Esophagus mucosa (tissue), 1 donor: ENCODE measurements around the gene PANK4. TPM values are rescaled to one million over a fixed set of nuclear protein-coding genes. Genes with fewer than 3 reads are reported as not detected.
"Not testable (repeated sequence)": the region's sequence is repeated elsewhere in the genome, so short reads cannot be mapped to it uniquely, and the experiment has no call there.

Source experiments
- ATAC-seq: fragments of 200-7000 bp; cut with Tn5 transposase; one replicate; pipeline ENCODE4 v1.9.1; 2020
- total RNA-seq: library from RNA; stranded (reverse); gene quantifications from one replicate; pipeline ENCODE4 v1.2.4, GENCODE V29; 2023
- donor health status: DM: yes; HTN: yes; CAD: no.

Gene PANK4
- total RNA-seq, 1 donor from 2014 or later: 10.1 TPM

- ATAC-seq: no peak
Observed at GRCh38 chr1:2558420-2558819, 32.0 kb upstream of the PANK4 start.

GRCh38 chr1:2557482-2558400 lies 31.3 kb upstream of the PANK4 start:
- no peak for ATAC-seq

GRCh38 chr1:2556678-2557481 lies 30.5 kb upstream of the PANK4 start:
- ATAC-seq: peak; percentile 9

- ATAC-seq: peak; percentile 24
Observed at GRCh38 chr1:2556277-2556677, 29.9 kb upstream of the PANK4 start, which contains the start of gene TNFRSF14. TNFRSF14 (plus strand) TSS chr1:2556371; CDS start chr1:2556665, 294 bp downstream.

GRCh38 chr1:2555634-2556276 lies 29.4 kb upstream of the PANK4 start:
- ATAC-seq: peak; percentile 40

- ATAC-seq: no peak
Observed at GRCh38 chr1:2554621-2555387, 28.4 kb upstream of the PANK4 start.

- no peak for ATAC-seq
Observed at GRCh38 chr1:2553871-2554620, 27.6 kb upstream of the PANK4 start.

- not testable (repeated sequence) for ATAC-seq
Observed at GRCh38 chr1:2553076-2553475, 26.7 kb upstream of the PANK4 start.

GRCh38 chr1:2552189-2552588 lies 25.8 kb upstream of the PANK4 start:
- ATAC-seq: no peak

GRCh38 chr1:2551544-2551943 lies 25.1 kb upstream of the PANK4 start:
- not testable (repeated sequence) for ATAC-seq

- not testable (repeated sequence) for ATAC-seq
Observed at GRCh38 chr1:2550309-2550861, 24.0 kb upstream of the PANK4 start.

GRCh38 chr1:2549367-2550029 lies 23.1 kb upstream of the PANK4 start:
- ATAC-seq: not testable (repeated sequence)

GRCh38 chr1:2548068-2548589 lies 21.7 kb upstream of the PANK4 start:
- ATAC-seq: peak; percentile 56

GRCh38 chr1:2547210-2548067 lies 21.0 kb upstream of the PANK4 start:
- peak; percentile 0 for ATAC-seq

GRCh38 chr1:2546515-2547209 lies 20.3 kb upstream of the PANK4 start:
- ATAC-seq: peak; percentile 76

- ATAC-seq: peak; percentile 45
Observed at GRCh38 chr1:2545754-2546514, 19.5 kb upstream of the PANK4 start.

GRCh38 chr1:2544875-2545640 lies 18.7 kb upstream of the PANK4 start:
- ATAC-seq: no peak
